Panc1 (cell line): Measurements from ENCODE around the gene HPN.

Experiments used
- CTCF ChIP-seq: fragments of 450-650 bp; IDR thresholded peaks from 2 replicates; pipeline ENCODE4 v1.5.1; 2017; ENCODE audit warnings: mild to moderate bottlenecking
- REST ChIP-seq, 2 experiments: IDR thresholded peaks; 2 replicates each; pipeline ENCODE4 v1.6.1; 2011 to 2012; ENCODE audit warnings: low read depth in 2 of 2, control low read depth in 1 of 2, low read length in 1 of 2, mild to moderate bottlenecking in 1 of 2, moderate library complexity in 1 of 2; ENCODE audit not compliant: insufficient read depth in 1 of 2

- TF ChIP-seq CTCF, result no peak
- TF ChIP-seq REST (IDR thresholded peaks at IDR 0.05; ENCODE audit: insufficient read depth in 1 of 2, low read depth in 2 of 2, low read length in 1 of 2), result no peak
Observed at GRCh38 chr19:35011091-35011689, 30.3 kb upstream of the HPN start.
